CD4-positive, alpha-beta T cell (primary cell): ENCODE data around the gene SLC38A3. TPM values are rescaled to one million over a fixed set of nuclear protein-coding genes. Genes with fewer than 3 reads are reported as not detected.

Experiments
- ATAC-seq: fragments of 200-7000 bp; cut with Tn5 transposase; one replicate; pipeline ENCODE4 v1.10.0; 2022; ENCODE audit warnings: mild to moderate bottlenecking; ENCODE audit not compliant: poor library complexity
- CTCF ChIA-PET: fragments of 350-600 bp; sonication (Branson Sonifier 250); formaldehyde crosslinking; loops from one replicate; lab custom pipeline; 2021; ENCODE audit warnings: antibody characterized with exemption, inconsistent platforms; lab: Charles Lee
- POLR2A ChIA-PET: fragments of 350-600 bp; sonication (Branson Sonifier 250); formaldehyde crosslinking; loops from one replicate; lab custom pipeline; 2021; ENCODE audit warnings: antibody characterized with exemption, inconsistent platforms; lab: Charles Lee
- DNase-seq, 14 experiments: peaks; one replicate each; pipeline ENCODE4 v3.0.0-alpha.2; 2013 to 2020; ENCODE audit warnings: mixed read lengths in 2 of 14
- H3K27ac ChIP-seq, 2 donors: one replicate each; pipeline versions ENCODE4 v1.5.1 to v1.7.0; 2013; ENCODE audit warnings: low read length in 2 of 2, low read depth in 1 of 2, mild to moderate bottlenecking in 1 of 2
- H3K27me3 ChIP-seq, 2 experiments: 1 replicate in 1 of 2; 2 replicates in 1 of 2; pipeline versions ENCODE4 v1.6.1 to v1.7.0; 2013; ENCODE audit warnings: low read length in 2 of 2, control low read depth in 1 of 2, mild to moderate bottlenecking in 1 of 2, moderate library complexity in 1 of 2; ENCODE audit not compliant: insufficient read depth in 2 of 2, control insufficient read depth in 1 of 2
- H3K36me3 ChIP-seq: one replicate; pipeline ENCODE4 v1.6.1; 2013; ENCODE audit warnings: low read length, control low read depth; ENCODE audit not compliant: insufficient read depth
- H3K4me1 ChIP-seq: one replicate; pipeline ENCODE4 v1.6.1; 2013; ENCODE audit warnings: low read length, control low read depth; ENCODE audit not compliant: insufficient read depth
- H3K4me3 ChIP-seq: one replicate; pipeline ENCODE4 v1.5.1; 2013; ENCODE audit warnings: mild to moderate bottlenecking, low read length, moderate library complexity
- H3K9me3 ChIP-seq, 2 experiments: 1 replicate in 1 of 2; 2 replicates in 1 of 2; pipeline versions ENCODE4 v1.6.1 to v1.7.0; 2013; ENCODE audit warnings: low read length in 2 of 2, mild to moderate bottlenecking in 2 of 2, control low read depth in 1 of 2, moderate library complexity in 1 of 2; ENCODE audit not compliant: control insufficient read depth in 1 of 2, insufficient read depth in 1 of 2
- H3K27ac Mint-ChIP-seq: one replicate; pipeline ENCODE4 v1.8.0; 2020; ENCODE audit warnings: mixed read lengths
- H3K27me3 Mint-ChIP-seq: one replicate; pipeline ENCODE4 v1.8.0; 2021; ENCODE audit warnings: mixed read lengths
- H3K36me3 Mint-ChIP-seq: one replicate; pipeline ENCODE4 v1.8.0; 2021; ENCODE audit warnings: low read depth, mixed read lengths
- H3K4me1 Mint-ChIP-seq: one replicate; pipeline ENCODE4 v1.8.0; 2021; ENCODE audit warnings: low read depth, mixed read lengths
- H3K4me3 Mint-ChIP-seq: one replicate; pipeline ENCODE4 v1.8.0; 2020; ENCODE audit warnings: mild to moderate bottlenecking, mixed read lengths
- H3K9me3 Mint-ChIP-seq: one replicate; pipeline ENCODE4 v1.8.0; 2020; ENCODE audit warnings: mixed read lengths
- CTCF ChIP-seq: fragments of 200-600 bp; IDR thresholded peaks from one replicate; pipeline ENCODE4 v1.8.0; 2022; ENCODE audit warnings: antibody characterized with exemption, mild to moderate bottlenecking
- intact Hi-C, 2 experiments: fragments of 100-400 bp; cut with DNase I in 1 of 2; cut with micrococcal nuclease in 1 of 2; formaldehyde crosslinking; loops; one replicate each; pipeline versions ENCODE4 v1.15.1 to v1.9.0; 2023 to 2025; cut with DNase I, micrococcal nuclease
- total RNA-seq, 174 experiments: library from RNA in 2 of 174; stranded (reverse) in 2 of 174; gene quantifications; one replicate each; pipeline ENCODE4 v1.2.3 and lab custom pipeline; 2021 to 2026

SLC38A3 gene
- total RNA-seq, 2 experiments from 2014 or later, result 1.0 to 1.1 TPM

- H3K9me3 ChIP-seq, result no peaks in the 10 kb centered on the region
- ATAC-seq (no peak), DNase-seq (no peak)
- Mint-ChIP-seq H3K4me1 (no peaks in the 10 kb centered on the region), H3K36me3 (no peaks in the 10 kb centered on the region), H3K9me3 (no peaks in the 10 kb centered on the region), H3K27ac (no peak overlapping the region), H3K27me3 (peaks cover 5% of the 10 kb centered on the region), H3K4me3 (no peak overlapping the region)
- no peak overlapping the region for H3K4me3 ChIP-seq
- TF ChIP-seq CTCF, result no peak
- H3K36me3 ChIP-seq, result no peaks in the 10 kb centered on the region
- POLR2A ChIA-PET, result no interaction called here
- CTCF ChIA-PET, result no interaction called here
- H3K27ac ChIP-seq, result no peak overlapping the region
- H3K27me3 ChIP-seq, result no peaks in the 10 kb centered on the region
- H3K4me1 ChIP-seq, result no peaks in the 10 kb centered on the region
- intact Hi-C loops, result no loop called here
Measured at GRCh38 chr3:50213373-50213772, 8.3 kb downstream of the SLC38A3 start.

GRCh38 chr3:50214824-50215223 is 9.8 kb downstream of the SLC38A3 start:
- no peak for ATAC-seq
- Mint-ChIP-seq H3K9me3 (no peaks in the 10 kb centered on the region), H3K27me3 (no peaks in the 10 kb centered on the region), H3K4me3 (no peak overlapping the region), H3K36me3 (no peaks in the 10 kb centered on the region), H3K4me1 (no peaks in the 10 kb centered on the region), H3K27ac (no peak overlapping the region)
- H3K4me3 ChIP-seq, result no peak overlapping the region
- no peaks in the 10 kb centered on the region for H3K27me3 ChIP-seq
- no peak overlapping the region for H3K27ac ChIP-seq
- DNase-seq, result no peak
- H3K36me3 ChIP-seq, result no peaks in the 10 kb centered on the region
- intact Hi-C loops, result no loop called here
- H3K9me3 ChIP-seq, result no peaks in the 10 kb centered on the region
- ChIA-PET POLR2A (no interaction called here), CTCF (interaction anchor here (0.8 kb wide), 1 partner anchor 11 kb away, joined by 3 read pairs; no protein-coding TSS in a partner anchor)
- H3K4me1 ChIP-seq, result no peaks in the 10 kb centered on the region
- no peak for TF ChIP-seq CTCF

GRCh38 chr3:50215529-50215928 is 10.5 kb downstream of the SLC38A3 start:
- no peaks in the 10 kb centered on the region for H3K9me3 Mint-ChIP-seq
- ChIA-PET POLR2A (no interaction called here), CTCF (interaction anchor here (1.7 kb wide), 1 partner anchor 21 kb away, joined by 4 read pairs; no protein-coding TSS in a partner anchor)
- H3K4me3 Mint-ChIP-seq, result no peak overlapping the region
- no peak for TF ChIP-seq CTCF
- no peak overlapping the region for H3K27ac Mint-ChIP-seq
- Histone ChIP-seq H3K27me3 (no peaks in the 10 kb centered on the region), H3K36me3 (no peaks in the 10 kb centered on the region), H3K4me3 (no peak overlapping the region), H3K9me3 (no peaks in the 10 kb centered on the region), H3K4me1 (peaks cover under 1% of the 10 kb centered on the region), H3K27ac (no peak overlapping the region)
- ATAC-seq, result no peak
- no peaks in the 10 kb centered on the region for H3K27me3 Mint-ChIP-seq
- intact Hi-C loops, result no loop called here
- DNase-seq, result no peak
- H3K36me3 Mint-ChIP-seq, result no peaks in the 10 kb centered on the region
- no peaks in the 10 kb centered on the region for H3K4me1 Mint-ChIP-seq
